WTC11 (cell line): ENCODE data around the gene MNDA. TPM values are rescaled to one million over a fixed set of nuclear protein-coding genes. Genes with fewer than 3 reads are reported as not detected.

Experiments
- ATAC-seq: fragments of 200-7000 bp; cut with Tn5 transposase; 2 replicates; pipeline ENCODE4 v1.10.0; 2021; ENCODE audit warnings: mild to moderate bottlenecking, moderate library complexity
- CTCF ChIA-PET: fragments of 300-600 bp; sonication (Branson Sonifier 250); formaldehyde crosslinking; loops from one replicate; lab custom pipeline; 2021; ENCODE audit warnings: antibody characterized with exemption; lab: Charles Lee
- POLR2A ChIA-PET: fragments of 350-600 bp; sonication (Branson Sonifier 250); formaldehyde crosslinking; loops from one replicate; lab custom pipeline; 2021; ENCODE audit warnings: antibody characterized with exemption; lab: Charles Lee
- DNase-seq: peaks from one replicate; pipeline ENCODE4 v3.0.0; 2021; ENCODE audit warnings: low spot score
- H3K27ac Mint-ChIP-seq: 2 replicates; pipeline ENCODE4 v1.8.0; 2021; ENCODE audit warnings: mixed read lengths
- H3K27me3 Mint-ChIP-seq: 2 replicates; pipeline ENCODE4 v1.8.0; 2021; ENCODE audit warnings: low read depth, mild to moderate bottlenecking, moderate library complexity, mixed read lengths
- H3K36me3 Mint-ChIP-seq: 2 replicates; pipeline ENCODE4 v1.8.0; 2021; ENCODE audit warnings: mixed read lengths
- H3K4me1 Mint-ChIP-seq: 2 replicates; pipeline ENCODE4 v1.8.0; 2022; ENCODE audit warnings: mixed read lengths
- H3K4me3 Mint-ChIP-seq: 2 replicates; pipeline ENCODE4 v1.8.0; 2021; ENCODE audit warnings: mild to moderate bottlenecking, moderate library complexity, mixed read lengths
- H3K9me3 Mint-ChIP-seq: 2 replicates; pipeline ENCODE4 v1.8.0; 2021; ENCODE audit warnings: mixed read lengths
- AFF4 ChIP-seq: sonication (generic); formaldehyde crosslinking; IDR thresholded peaks from 2 replicates; pipeline ENCODE4 v1.8.1; 2023; ENCODE audit warnings: mild to moderate bottlenecking, missing genetic modification reagents, borderline replicate concordance
- ATF2 ChIP-seq: sonication (generic); formaldehyde crosslinking; IDR thresholded peaks from 2 replicates; pipeline ENCODE4 v1.8.1; 2022; ENCODE audit warnings: low read depth, missing genetic modification reagents, borderline replicate concordance
- CBFB ChIP-seq: sonication (generic); formaldehyde crosslinking; IDR thresholded peaks from 2 replicates; pipeline ENCODE4 v1.8.1; 2022; ENCODE audit warnings: mild to moderate bottlenecking, low read depth, missing genetic modification reagents
- E2F5 ChIP-seq: sonication (generic); formaldehyde crosslinking; IDR thresholded peaks from 2 replicates; pipeline ENCODE4 v1.8.1; 2022; ENCODE audit warnings: mild to moderate bottlenecking, moderate library complexity, missing genetic modification reagents
- ETV6 ChIP-seq: sonication (generic); formaldehyde crosslinking; IDR thresholded peaks from 2 replicates; pipeline ENCODE4 v1.8.1; 2022; ENCODE audit warnings: mild to moderate bottlenecking, missing genetic modification reagents
- MAX ChIP-seq: sonication (generic); formaldehyde crosslinking; IDR thresholded peaks from 2 replicates; pipeline ENCODE4 v1.8.0; 2022; ENCODE audit warnings: mild to moderate bottlenecking, missing genetic modification reagents
- STAT6 ChIP-seq: sonication (generic); formaldehyde crosslinking; conservative IDR thresholded peaks from 2 replicates; pipeline ENCODE4 v1.8.1; 2023; ENCODE audit warnings: mild to moderate bottlenecking, low read depth, missing genetic modification reagents, moderate library complexity
- TCF7 ChIP-seq: sonication (generic); formaldehyde crosslinking; IDR thresholded peaks from 2 replicates; pipeline ENCODE4 v1.8.0; 2022; ENCODE audit warnings: mild to moderate bottlenecking, low read depth, missing genetic modification reagents, moderate library complexity
- TP53 ChIP-seq: sonication (generic); formaldehyde crosslinking; IDR thresholded peaks from 2 replicates; pipeline ENCODE4 v1.8.1; 2023; ENCODE audit warnings: mild to moderate bottlenecking, missing genetic modification reagents
- ZNF138 ChIP-seq: sonication (generic); formaldehyde crosslinking; conservative IDR thresholded peaks from 2 replicates; pipeline ENCODE4 v1.8.1; 2022; ENCODE audit warnings: mild to moderate bottlenecking, moderate library complexity, missing genetic modification reagents
- ZNF263 ChIP-seq: sonication (generic); formaldehyde crosslinking; IDR thresholded peaks from 2 replicates; pipeline ENCODE4 v1.8.1; 2022; ENCODE audit warnings: low read depth, mild to moderate bottlenecking, moderate library complexity, missing genetic modification reagents
- ZNF281 ChIP-seq: sonication (generic); formaldehyde crosslinking; IDR thresholded peaks from 2 replicates; pipeline ENCODE4 v1.8.0; 2023; ENCODE audit warnings: mild to moderate bottlenecking, missing genetic modification reagents
- ZNF512 ChIP-seq: sonication (generic); formaldehyde crosslinking; IDR thresholded peaks from 2 replicates; pipeline ENCODE4 v1.8.1; 2022; ENCODE audit warnings: missing genetic modification reagents, borderline replicate concordance
- ZNF532 ChIP-seq: fragments of 250-450 bp; sonication (Bioruptor Pico); IDR thresholded peaks from 2 replicates; pipeline ENCODE4 v1.9.0; 2021; ENCODE audit warnings: mild to moderate bottlenecking, borderline replicate concordance
- total RNA-seq: library from RNA; stranded (reverse); gene quantifications from 3 replicates; pipeline ENCODE4 v1.2.3, GENCODE V29; 2021

MNDA gene
- total RNA-seq, 1 experiment from 2014 or later: 0.09 TPM

GRCh38 chr1:158809862-158810261 lies 21.3 kb upstream of the MNDA start (continued):
- TF ChIP-seq TP53 (CRISPR knock-in tag) (no peak), E2F5 (CRISPR knock-in tag) (no peak), ATF2 (CRISPR knock-in tag) (no peak), ZNF512 (no peak), MAX (CRISPR knock-in tag) (no peak), TCF7 (CRISPR knock-in tag) (no peak), AFF4 (CRISPR knock-in tag) (no peak), STAT6 (CRISPR knock-in tag) (no peak)

- Mint-ChIP-seq H3K36me3 (no peaks in the 10 kb centered on the region), H3K27me3 (peaks cover 3% of the 10 kb centered on the region; the same call in 1 of the 2 replicates), H3K4me3 (no peak overlapping the region), H3K9me3 (no peaks in the 10 kb centered on the region), H3K27ac (no peak overlapping the region), H3K4me1 (no peaks in the 10 kb centered on the region)
- DNase-seq (no peak), ATAC-seq (no peak)
- POLR2A ChIA-PET: no interaction called here
- CTCF ChIA-PET: no interaction called here
- TF ChIP-seq CBFB (CRISPR knock-in tag) (no peak), ZNF138 (CRISPR knock-in tag) (no peak), ZNF281 (CRISPR knock-in tag) (no peak), ZNF263 (CRISPR knock-in tag) (no peak), MAX (CRISPR knock-in tag) (no peak), ZNF532 (CRISPR knock-in tag) (no peak), ETV6 (CRISPR knock-in tag) (no peak)
Measured at GRCh38 chr1:158810311-158810710, 20.8 kb upstream of the MNDA start.
